Ecto neural progenitor cell (in vitro differentiated cells): ENCODE results near the gene DPP10.
A peak's percentile ranks its signal among the peaks of the same experiment; 100 is the strongest.

Experiments
- DNase-seq: peaks from one replicate; pipeline ENCODE4 v3.0.0-alpha.2; 2018; ENCODE audit warnings: low spot score

DPP10 gene

DNA sequence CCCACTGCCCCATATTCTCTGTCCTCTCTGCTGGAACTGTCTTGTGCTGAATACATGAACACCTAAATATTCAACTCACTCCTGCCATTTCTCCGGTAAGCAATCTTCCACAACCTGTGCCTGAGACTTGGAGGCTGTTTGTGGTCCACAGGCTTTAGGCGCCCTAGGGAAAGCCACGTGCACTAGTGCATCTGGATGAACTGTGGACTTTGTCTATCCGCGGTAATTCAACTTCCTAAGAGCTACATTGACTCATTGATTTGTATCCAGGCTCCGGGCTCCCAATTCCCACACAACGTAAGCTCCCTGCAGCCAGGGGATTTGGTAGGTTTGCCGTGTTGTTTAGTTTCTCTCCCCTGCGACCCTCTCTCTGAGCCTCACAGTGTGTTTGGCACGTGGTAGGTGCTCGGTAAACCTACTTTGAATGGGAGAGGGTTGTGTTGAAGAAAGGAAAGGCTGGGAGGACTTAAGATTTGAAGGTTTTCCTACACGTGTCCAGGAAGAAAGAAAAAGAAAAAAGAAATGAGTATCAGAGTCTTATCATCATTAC, 718.2 kb downstream of the DPP10 start:
- no peak for DNase-seq

- peak; percentile 83 for DNase-seq
Measured at GRCh38 chr2:115161081-115161770, 718.8 kb downstream of the DPP10 start.

DNA sequence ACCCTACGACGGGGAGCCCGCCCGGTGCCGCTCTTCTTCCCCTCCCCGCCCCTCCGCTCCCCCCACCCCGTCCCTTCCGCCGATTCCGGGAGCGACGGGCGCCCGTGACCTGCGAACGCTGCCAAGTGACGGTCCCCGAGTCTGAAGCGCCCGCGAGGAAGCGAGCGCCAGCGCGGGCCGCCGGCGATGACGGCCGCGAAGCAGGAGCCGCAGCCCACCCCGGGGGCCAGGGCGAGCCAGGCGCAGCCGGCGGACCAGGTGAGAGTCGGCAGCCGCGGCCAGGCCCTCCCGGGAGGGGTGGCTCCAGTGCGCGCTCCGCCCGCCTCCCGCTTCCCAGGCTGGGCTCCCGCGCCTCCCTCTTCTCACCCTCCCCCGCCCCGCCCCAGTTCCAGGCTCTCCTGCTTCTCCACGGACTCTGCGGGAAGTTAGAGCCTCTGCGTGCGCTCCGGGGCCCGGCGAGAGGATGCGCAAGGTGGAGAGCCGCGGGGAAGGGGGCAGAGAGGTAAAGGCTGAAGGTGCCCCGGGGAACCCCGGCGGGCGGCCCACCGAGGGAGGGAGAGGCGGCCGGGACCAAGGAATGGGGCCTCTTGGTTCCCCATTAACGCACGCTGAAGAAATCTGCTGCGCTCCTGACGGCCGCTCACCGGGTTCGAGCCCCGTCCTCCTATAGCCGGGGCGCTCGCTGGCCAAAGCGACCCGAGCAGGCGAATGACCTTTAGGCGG, 719.5 kb downstream of the DPP10 start:
- DNase-seq, result peak; percentile 70

- peak; percentile 54 for DNase-seq
Measured at GRCh38 chr2:115162494-115163293, 720.3 kb downstream of the DPP10 start.

DNA sequence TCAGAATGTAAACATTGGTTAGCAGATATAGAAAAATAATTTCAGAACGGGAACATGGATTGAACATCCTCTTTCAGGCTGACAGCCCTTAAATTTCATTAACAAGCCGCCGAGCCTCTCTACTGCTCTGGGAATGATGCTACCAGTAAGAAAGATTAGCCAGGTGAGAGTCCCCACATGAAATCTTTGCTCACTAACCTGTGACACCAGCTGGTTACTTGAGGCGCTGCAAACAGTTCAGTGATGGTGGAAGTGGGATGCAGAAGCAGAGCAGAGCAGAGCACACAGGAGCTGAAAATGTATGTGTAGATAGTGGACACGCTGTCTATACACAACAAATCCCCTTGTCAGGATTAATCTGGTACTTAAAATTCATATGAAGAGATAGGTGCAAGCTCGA, 721.1 kb downstream of the DPP10 start:
- DNase-seq, result no peak

DNA sequence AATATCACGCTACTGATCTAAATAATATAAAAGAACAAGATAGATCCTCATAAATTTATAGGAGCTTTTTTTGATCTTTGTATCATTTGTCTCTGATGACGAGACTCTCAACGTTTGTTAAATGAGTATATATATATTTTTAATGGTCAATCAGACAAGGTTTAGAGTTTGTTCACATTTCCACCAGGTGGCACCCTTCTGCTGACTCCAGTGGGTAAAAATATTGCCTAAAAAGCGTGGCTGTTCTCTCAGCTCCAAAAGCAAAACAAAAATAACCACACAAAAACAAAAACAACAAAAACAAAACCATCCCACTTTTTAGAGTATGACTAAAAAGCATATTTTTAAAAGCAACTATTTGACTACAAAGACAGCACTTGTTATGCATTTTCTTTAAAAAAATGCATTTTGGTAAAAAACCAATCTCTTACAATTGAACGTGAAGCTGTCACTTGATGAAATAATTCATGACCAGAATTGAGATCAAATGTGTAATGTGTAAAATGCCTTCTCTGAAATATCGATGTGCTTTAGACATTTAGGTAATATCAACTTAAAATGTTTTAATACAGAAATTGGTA, 723.2 kb downstream of the DPP10 start:
- no peak for DNase-seq

GRCh38 chr2:115168457-115168856, 726.0 kb downstream of the DPP10 start:
- no peak for DNase-seq

DNA sequence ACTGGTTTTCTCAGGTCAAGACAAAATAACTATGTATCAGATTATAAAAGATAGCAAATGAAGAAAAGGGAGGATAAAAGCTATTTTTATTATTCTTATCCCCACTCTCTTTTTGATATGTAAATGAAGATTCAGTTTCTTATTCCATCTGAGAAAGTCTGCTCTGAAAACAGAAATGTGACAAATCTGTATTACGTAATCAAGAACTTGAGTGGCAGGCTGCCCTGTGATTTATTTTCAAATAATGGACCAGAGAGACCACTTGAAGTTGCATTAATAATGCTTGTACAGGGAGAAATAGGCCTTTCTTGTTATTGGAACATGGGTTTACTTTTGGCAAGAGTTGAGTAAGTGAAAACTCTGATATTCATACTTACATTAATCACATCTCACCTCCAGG, 727.4 kb downstream of the DPP10 start:
- DNase-seq, result no peak

DNA sequence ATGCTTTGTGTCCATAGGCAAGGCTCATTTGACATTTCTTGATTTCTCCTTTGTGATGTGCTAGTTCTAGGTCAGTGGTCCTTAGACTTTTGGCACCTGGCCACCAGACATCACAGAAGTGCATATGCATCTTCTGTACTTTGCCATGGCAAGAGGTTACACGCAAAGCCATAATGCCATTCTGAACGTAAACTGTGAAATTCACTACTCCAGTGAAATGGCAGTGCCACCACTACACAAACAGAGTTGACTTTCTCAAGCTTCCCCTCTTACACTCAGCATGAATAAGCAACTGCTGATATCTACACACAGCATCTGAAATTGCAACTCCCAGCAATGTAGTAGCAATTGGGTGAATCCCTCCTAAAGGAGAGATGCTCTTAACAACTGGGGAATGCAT, 729.3 kb downstream of the DPP10 start:
- DNase-seq, result no peak

GRCh38 chr2:115174651-115175050, 732.2 kb downstream of the DPP10 start:
- no peak for DNase-seq

GRCh38 chr2:115183144-115183543, 740.7 kb downstream of the DPP10 start:
- DNase-seq, result no peak

- no peak for DNase-seq
Measured at GRCh38 chr2:115190459-115190858, 748.0 kb downstream of the DPP10 start.

DNA sequence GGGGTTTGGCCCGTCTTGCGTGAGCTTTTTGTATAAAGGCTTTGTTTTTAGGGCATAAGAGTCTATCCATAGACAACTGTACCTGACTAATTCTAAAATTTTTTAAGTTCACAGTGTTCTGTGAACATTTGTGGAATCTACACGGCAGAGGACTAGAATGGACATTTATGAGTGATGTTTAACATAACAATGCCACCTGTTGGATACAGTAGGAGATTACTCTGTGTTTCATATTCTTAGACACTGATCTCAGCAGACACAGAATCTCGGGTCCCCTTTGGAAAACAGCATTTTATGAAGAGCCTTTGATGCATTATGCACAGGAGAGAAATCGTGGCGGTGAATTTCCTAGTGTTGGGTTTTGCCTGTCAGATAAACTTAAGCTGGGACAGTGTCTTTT, 752.2 kb downstream of the DPP10 start:
- DNase-seq, result no peak

DNA sequence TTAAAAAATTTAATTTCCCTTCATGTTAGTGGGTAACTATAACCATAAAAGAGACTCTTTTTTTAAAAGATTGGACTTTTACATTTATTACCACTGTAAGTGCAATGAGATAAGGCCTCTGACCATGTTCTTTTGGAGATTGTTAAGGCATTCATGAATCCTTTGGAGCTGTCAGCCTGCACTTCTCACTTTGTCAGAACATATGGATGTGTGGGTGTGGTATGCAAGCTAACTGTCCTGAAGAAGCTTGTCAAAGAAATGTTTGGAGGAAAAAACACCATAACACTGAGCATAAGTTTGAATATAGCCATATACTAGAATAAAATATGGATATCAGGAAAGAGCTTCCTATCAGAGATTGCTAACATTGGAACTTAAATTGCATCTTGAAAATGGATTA, 754.1 kb downstream of the DPP10 start:
- DNase-seq, result no peak

GRCh38 chr2:115199966-115200365, 757.5 kb downstream of the DPP10 start:
- no peak for DNase-seq

DNA sequence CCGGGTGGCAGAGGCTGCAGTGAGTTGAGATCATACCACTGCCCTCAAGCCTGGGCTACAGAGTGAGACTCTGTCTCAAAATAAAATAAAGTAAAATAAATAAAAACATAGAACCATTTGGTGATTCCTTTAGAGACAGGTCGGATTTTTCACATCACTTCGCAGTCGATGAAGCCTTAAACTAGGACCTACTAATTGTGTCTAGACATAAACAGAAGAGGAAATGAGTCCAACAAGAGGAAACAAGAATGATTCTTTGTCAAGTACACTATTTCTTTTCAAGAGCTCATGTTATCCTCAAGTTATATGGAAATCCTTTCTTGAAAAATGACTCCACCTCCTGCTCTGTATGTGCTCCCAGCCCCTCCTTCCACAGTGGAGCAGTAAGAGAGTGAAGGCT, 758.9 kb downstream of the DPP10 start:
- no peak for DNase-seq

GRCh38 chr2:115208493-115209164, 766.2 kb downstream of the DPP10 start:
- no peak for DNase-seq

- no peak for DNase-seq
Measured at GRCh38 chr2:115214050-115214449, 771.6 kb downstream of the DPP10 start.

DNA sequence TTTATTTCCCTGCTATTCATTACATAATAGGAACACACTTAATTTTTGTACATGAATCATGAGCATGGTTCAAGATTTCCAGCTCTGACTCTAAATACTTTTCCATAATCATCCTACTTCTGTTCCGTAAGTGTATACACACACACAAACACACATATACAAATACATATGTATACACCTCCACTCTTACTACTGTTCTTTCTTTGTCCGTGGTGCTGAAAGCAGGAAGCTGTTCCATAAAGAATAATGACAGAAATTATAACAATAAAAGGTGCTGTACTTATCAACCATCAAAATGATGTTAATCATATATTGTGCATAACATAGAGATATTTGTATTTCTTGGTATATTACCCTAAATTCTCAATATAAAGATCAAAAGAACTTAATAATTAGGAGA, 776.9 kb downstream of the DPP10 start:
- DNase-seq, result no peak

DNA sequence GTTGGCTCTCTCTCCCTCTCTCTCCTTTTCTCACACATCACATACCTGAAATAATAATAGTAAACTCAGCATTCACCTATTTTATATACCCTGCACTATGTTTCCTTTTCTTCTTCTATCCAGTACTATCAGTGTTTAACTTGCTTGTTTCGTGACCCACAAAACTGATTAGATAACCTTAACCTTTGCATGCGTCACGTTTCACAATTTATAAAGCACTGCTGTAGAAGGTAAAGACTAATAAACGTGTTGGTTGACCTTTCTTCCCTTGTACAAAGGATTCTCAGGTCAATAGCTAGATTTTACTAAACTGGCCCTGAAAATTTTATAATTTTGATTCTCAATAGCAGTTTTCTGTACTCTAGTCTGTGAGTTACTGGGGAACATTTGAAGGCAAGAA, 791.7 kb downstream of the DPP10 start:
- no peak for DNase-seq

GRCh38 chr2:115234737-115235136, 792.3 kb downstream of the DPP10 start:
- DNase-seq, result no peak

- DNase-seq, result no peak
Measured at GRCh38 chr2:115248066-115248465, 805.6 kb downstream of the DPP10 start.
